Kidney epithelial cell (primary cell): Measurements from ENCODE around the gene PCK2. TPM values are rescaled to one million over a fixed set of nuclear protein-coding genes. Genes with fewer than 3 reads are reported as not detected.

Experiments
- DNase-seq: peaks from one replicate; pipeline ENCODE4 v3.0.0-alpha.2; 2010; ENCODE audit warnings: low read depth
- H3K27me3 ChIP-seq: 2 replicates; pipeline ENCODE4 v1.6.0; 2011; ENCODE audit warnings: low read length; ENCODE audit not compliant: control insufficient read depth, insufficient read depth
- H3K36me3 ChIP-seq: 2 replicates; pipeline ENCODE4 v1.5.1; 2011; ENCODE audit warnings: low read length; ENCODE audit not compliant: control insufficient read depth, insufficient read depth
- H3K4me3 ChIP-seq: 2 replicates; pipeline ENCODE4 v1.5.1; 2011; ENCODE audit warnings: low read depth, mild to moderate bottlenecking, control low read depth, low read length
- total RNA-seq: library from RNA; depleted of rRNA; stranded (reverse); fragments of >200 nt; gene quantifications from 2 replicates; pipeline ENCODE4 v1.2.3, GENCODE V29; 2015
- TF ChIP-seq, protein P1 (sequence below): IDR thresholded peaks from 2 replicates; pipeline ENCODE4 v1.5.1; 2011; ENCODE audit warnings: mild to moderate bottlenecking, moderate library complexity, low read length, control low read depth, inconsistent platforms; ENCODE audit not compliant: insufficient read depth, poor library complexity, severe bottlenecking

PCK2 gene
- total RNA-seq, 1 donor from 2014 or later = 127 TPM

GRCh38 chr14:24053548-24054323 lies 40.4 kb upstream of the PCK2 start:
- H3K27me3 ChIP-seq = peaks cover 38% of the 10 kb centered on the region
- H3K4me3 ChIP-seq = no peak overlapping the region
- DNase-seq = no peak
- no peaks in the 10 kb centered on the region for H3K36me3 ChIP-seq
- TF ChIP-seq, protein P1, sequence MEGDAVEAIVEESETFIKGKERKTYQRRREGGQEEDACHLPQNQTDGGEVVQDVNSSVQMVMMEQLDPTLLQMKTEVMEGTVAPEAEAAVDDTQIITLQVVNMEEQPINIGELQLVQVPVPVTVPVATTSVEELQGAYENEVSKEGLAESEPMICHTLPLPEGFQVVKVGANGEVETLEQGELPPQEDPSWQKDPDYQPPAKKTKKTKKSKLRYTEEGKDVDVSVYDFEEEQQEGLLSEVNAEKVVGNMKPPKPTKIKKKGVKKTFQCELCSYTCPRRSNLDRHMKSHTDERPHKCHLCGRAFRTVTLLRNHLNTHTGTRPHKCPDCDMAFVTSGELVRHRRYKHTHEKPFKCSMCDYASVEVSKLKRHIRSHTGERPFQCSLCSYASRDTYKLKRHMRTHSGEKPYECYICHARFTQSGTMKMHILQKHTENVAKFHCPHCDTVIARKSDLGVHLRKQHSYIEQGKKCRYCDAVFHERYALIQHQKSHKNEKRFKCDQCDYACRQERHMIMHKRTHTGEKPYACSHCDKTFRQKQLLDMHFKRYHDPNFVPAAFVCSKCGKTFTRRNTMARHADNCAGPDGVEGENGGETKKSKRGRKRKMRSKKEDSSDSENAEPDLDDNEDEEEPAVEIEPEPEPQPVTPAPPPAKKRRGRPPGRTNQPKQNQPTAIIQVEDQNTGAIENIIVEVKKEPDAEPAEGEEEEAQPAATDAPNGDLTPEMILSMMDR = no peak

DNA sequence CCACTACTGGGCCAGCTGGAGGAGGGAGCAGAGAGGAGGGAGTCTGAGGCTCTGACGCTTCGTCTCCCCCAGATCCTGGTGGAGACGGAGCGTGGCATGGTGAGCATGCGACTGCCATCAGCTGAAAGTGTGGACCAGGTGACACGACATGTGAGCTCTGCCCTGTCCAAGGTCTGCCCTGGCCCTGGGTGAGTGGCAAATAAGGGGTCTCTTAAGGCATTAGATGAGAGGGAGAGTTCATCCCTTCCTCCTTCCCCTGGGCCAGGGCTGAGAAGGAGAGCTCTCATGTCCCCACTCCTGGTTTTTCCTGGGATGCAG lies 39.8 kb upstream of the PCK2 start:
- Histone ChIP-seq H3K27me3 (peaks cover 38% of the 10 kb centered on the region), H3K36me3 (no peaks in the 10 kb centered on the region)

GRCh38 chr14:24054646-24055045 lies 39.5 kb upstream of the PCK2 start:
- Histone ChIP-seq H3K36me3 (no peaks in the 10 kb centered on the region), H3K4me3 (no peak overlapping the region)
- no peak for DNase-seq

More for the DNA sequence above, 39.8 kb upstream of the PCK2 start:
- TF ChIP-seq, protein P1 = no peak
- H3K4me3 ChIP-seq = no peak overlapping the region
- no peak for DNase-seq

DNA sequence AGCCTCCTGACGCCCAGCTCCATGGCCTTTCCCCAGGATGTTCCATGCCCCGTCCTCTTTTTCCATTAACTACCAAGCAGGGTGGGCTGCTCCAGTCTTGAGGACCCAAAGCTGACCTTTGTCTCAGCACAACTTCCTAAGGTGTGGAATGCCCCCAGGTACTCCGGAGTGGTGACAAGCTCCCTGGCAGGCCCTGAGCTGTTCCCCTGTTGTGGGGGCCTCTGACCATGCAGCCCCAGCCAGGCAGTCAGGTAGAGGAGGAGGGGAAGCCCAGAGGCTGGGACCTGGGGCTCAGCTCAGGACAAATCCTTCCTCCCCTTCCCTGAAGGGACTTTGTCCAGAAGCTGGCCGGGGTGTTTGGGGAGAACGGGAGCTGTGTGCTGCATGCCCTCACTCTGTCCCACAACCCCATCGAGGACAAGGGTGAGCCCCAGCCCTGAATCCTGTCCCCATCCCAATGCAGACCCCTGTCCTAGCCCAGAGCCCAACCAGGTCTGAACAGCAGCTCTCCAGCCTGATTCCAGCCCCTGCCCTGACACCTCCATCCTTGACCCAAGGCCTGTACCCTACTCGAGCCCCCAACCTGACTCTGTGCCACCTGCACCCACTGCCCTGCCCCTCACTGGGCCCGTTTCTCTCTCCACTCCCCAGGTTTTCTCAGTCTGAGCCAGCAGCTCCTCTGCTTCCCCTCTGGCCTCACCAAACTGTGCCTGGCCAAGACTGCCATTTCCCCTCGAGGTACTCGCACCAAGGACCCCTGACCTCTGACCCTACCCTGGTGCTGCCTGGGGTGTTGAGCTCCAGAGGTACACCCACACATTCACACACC lies 37.9 kb upstream of the PCK2 start:
- DNase-seq = no peak
- TF ChIP-seq, protein P1 = no peak
- H3K36me3 ChIP-seq = no peaks in the 10 kb centered on the region
- H3K27me3 ChIP-seq = peaks cover 37% of the 10 kb centered on the region
- no peak overlapping the region for H3K4me3 ChIP-seq

More at GRCh38 chr14:24054646-24055045, 39.5 kb upstream of the PCK2 start:
- H3K27me3 ChIP-seq = peaks cover 38% of the 10 kb centered on the region
- TF ChIP-seq, protein P1 = no peak

- no peaks in the 10 kb centered on the region for H3K36me3 ChIP-seq
- TF ChIP-seq, protein P1 = no peak
- H3K4me3 ChIP-seq = no peak overlapping the region
- H3K27me3 ChIP-seq = peaks cover 32% of the 10 kb centered on the region
- DNase-seq = no peak
Measured at GRCh38 chr14:24056800-24057184, 37.3 kb upstream of the PCK2 start.
